HG03460 (cell line): ENCODE results near the gene ELL3.
"Not testable (repeated sequence)": the region's sequence is repeated elsewhere in the genome, so short reads cannot be mapped to it uniquely, and the experiment has no call there.

Source experiments
- ATAC-seq: cut with Tn5 transposase; IDR thresholded peaks from one replicate; pipeline ENCODE4 v1.9.1; 2021; ENCODE audit not compliant: unreplicated experiment

The ELL3 gene

GRCh38 chr15:43776718-43777266 is at the start of gene ELL3:
TSS of gene ELL3 (minus strand) at chr15:43776966. CDS start at chr15:43776901, 65 bp downstream.
- peak; percentile 37 for ATAC-seq

GRCh38 chr15:43826029-43826507 is 49.3 kb upstream of the ELL3 start:
- no peak for ATAC-seq

- not testable (repeated sequence) for ATAC-seq
Observed at GRCh38 chr15:43825305-43825704, 48.5 kb upstream of the ELL3 start.

- ATAC-seq: peak; percentile 70
Observed at GRCh38 chr15:43824302-43825246, 47.8 kb upstream of the ELL3 start, which contains the start of gene MFAP1. TSS of gene MFAP1 (minus strand) at chr15:43824690. CDS start at chr15:43824569, 121 bp downstream.

- no peak for ATAC-seq
Observed at GRCh38 chr15:43821505-43821904, 44.7 kb upstream of the ELL3 start.

- ATAC-seq: not testable (repeated sequence)
Observed at GRCh38 chr15:43815064-43815463, 38.3 kb upstream of the ELL3 start.

- peak; percentile 62 for ATAC-seq
Observed at GRCh38 chr15:43808960-43809678, 32.4 kb upstream of the ELL3 start.

- no peak for ATAC-seq
Observed at GRCh38 chr15:43808435-43808950, 31.7 kb upstream of the ELL3 start.

GRCh38 chr15:43802676-43803075 is 25.9 kb upstream of the ELL3 start:
- ATAC-seq: not testable (repeated sequence)

- ATAC-seq: peak; percentile 89
Observed at GRCh38 chr15:43800286-43801141, 23.7 kb upstream of the ELL3 start, which contains the start of gene HYPK. TSS of gene HYPK (plus strand) at chr15:43800599. CDS start at chr15:43800623, 24 bp downstream.

- ATAC-seq: no peak
Observed at GRCh38 chr15:43799945-43800285, 23.1 kb upstream of the ELL3 start, which contains the start of gene SERINC4. TSS of gene SERINC4 (minus strand) at chr15:43800220. CDS start at chr15:43799986, 234 bp downstream.

GRCh38 chr15:43799209-43799944 is 22.6 kb upstream of the ELL3 start:
- no peak for ATAC-seq

GRCh38 chr15:43796566-43796965 is 19.8 kb upstream of the ELL3 start:
- no peak for ATAC-seq

GRCh38 chr15:43795997-43796396 is 19.2 kb upstream of the ELL3 start:
- ATAC-seq: no peak

GRCh38 chr15:43795197-43795596 is 18.4 kb upstream of the ELL3 start:
- no peak for ATAC-seq

GRCh38 chr15:43794269-43795037 is 17.7 kb upstream of the ELL3 start:
- no peak for ATAC-seq

- ATAC-seq: no peak
Observed at GRCh38 chr15:43793647-43794046, 16.9 kb upstream of the ELL3 start.

- ATAC-seq: no peak
Observed at GRCh38 chr15:43792761-43793476, 16.2 kb upstream of the ELL3 start.
